Upper lobe of left lung (tissue), 6 donors: Measurements from ENCODE around the gene HSPA9. TPM values are rescaled to one million over a fixed set of nuclear protein-coding genes. Genes with fewer than 3 reads are reported as not detected.

ENCODE experiments used
- ATAC-seq, 2 donors: fragments of 200-7000 bp; cut with Tn5 transposase; one replicate each; pipeline ENCODE4 v1.9.1; 2022; ENCODE audit warnings: mild to moderate bottlenecking in 2 of 2, moderate library complexity in 2 of 2; ENCODE audit not compliant: low FRiP score in 2 of 2
- DNase-seq, 2 donors: peaks; one replicate each; pipeline ENCODE4 v3.0.0-alpha.2; 2019 to 2020
- H3K27ac ChIP-seq, 4 donors: fragments of 200-600 bp; sonication (generic); one replicate each; pipeline ENCODE4 v1.5.1; 2016 to 2019
- H3K27me3 ChIP-seq, 4 donors: fragments of 200-600 bp; sonication (generic); one replicate each; pipeline ENCODE4 v1.5.1; 2017 to 2019
- H3K36me3 ChIP-seq, 4 donors: fragments of 200-600 bp; sonication (generic); one replicate each; pipeline ENCODE4 v1.5.1; 2016 to 2019
- H3K4me1 ChIP-seq, 4 donors: fragments of 200-600 bp; sonication (generic); one replicate each; pipeline ENCODE4 v1.5.1; 2018 to 2019
- H3K4me3 ChIP-seq, 4 donors: fragments of 200-600 bp; sonication (generic); one replicate each; pipeline ENCODE4 v1.5.1; 2017 to 2019; ENCODE audit warnings: mild to moderate bottlenecking in 2 of 4, moderate library complexity in 1 of 4
- H3K9me3 ChIP-seq, 4 donors: fragments of 200-600 bp; sonication (generic); one replicate each; pipeline ENCODE4 v1.5.1; 2018 to 2019
- CTCF ChIP-seq, 6 experiments: fragments of 450-650 bp in 4 of 6; fragments of 200-600 bp in 2 of 6; sonication (generic) in 2 of 6; IDR thresholded peaks; one replicate each; pipeline ENCODE4 v1.5.1; 2016 to 2019; ENCODE audit warnings: antibody characterized with exemption in 6 of 6
- EP300 ChIP-seq, 4 donors: sonication (generic); formaldehyde crosslinking; IDR thresholded peaks; one replicate each; pipeline ENCODE4 v1.5.1; 2017; ENCODE audit warnings: antibody characterized with exemption in 4 of 4, control low read depth in 2 of 4
- POLR2A ChIP-seq, 4 donors: fragments of 450-650 bp; IDR thresholded peaks; one replicate each; pipeline ENCODE4 v1.5.1; 2016 to 2017; ENCODE audit warnings: antibody characterized with exemption in 4 of 4, mild to moderate bottlenecking in 2 of 4
- POLR2AphosphoS5 ChIP-seq, 2 donors: sonication (generic); formaldehyde crosslinking; IDR thresholded peaks; one replicate each; pipeline ENCODE4 v1.5.1; 2017; ENCODE audit warnings: antibody characterized with exemption in 2 of 2
- WGBS, 2 donors: methylation state at CpG; one replicate each; pipeline ENCODE4 v1.1.5; 2017 to 2018; 5-methylcytosine and 5-hydroxymethylcytosine counted together
- total RNA-seq, 6 donors: library from RNA; depleted of rRNA in 4 of 6; stranded (reverse); fragments of >200 nt in 4 of 6; gene quantifications; one replicate each; pipeline versions ENCODE4 v1.1.0 to v1.2.1, GENCODE V29; 2016 to 2021
- donor health status: DM: no; HTN: no; CAD: no; lungs with moderate emphysema.
- donor health status: DM: no; HTN: yes; CAD: no; lungs with severe emphysema.

HSPA9 gene
- total RNA-seq, 6 donors from 2014 or later: 66.5 to 195 (median 139) TPM

GRCh38 chr5:138564242-138564641 is 11.0 kb downstream of the HSPA9 start:
- DNase-seq (no peak), ATAC-seq (no peak)
- H3K4me1 ChIP-seq: no peaks in the 10 kb centered on the region
- no peak overlapping the region for H3K27ac ChIP-seq
- no peak overlapping the region for H3K4me3 ChIP-seq
- no peak for TF ChIP-seq POLR2AphosphoS5 (IDR thresholded peaks at IDR 0.05)
- no peak for TF ChIP-seq CTCF (IDR thresholded peaks at IDR 0.05)
- TF ChIP-seq EP300 (IDR thresholded peaks at IDR 0.05): no peak
- TF ChIP-seq POLR2A (IDR thresholded peaks at IDR 0.05): no peak
- 87 to 89% methylated on average over 5 to 9 of the region's 9 CpGs for WGBS, 2 donors
- H3K36me3 ChIP-seq: peaks cover 57 to 95% (median 86%) of the 10 kb centered on the region in 4 donors
- H3K9me3 ChIP-seq: no peaks in the 10 kb centered on the region
- H3K27me3 ChIP-seq: no peaks in the 10 kb centered on the region

- Histone ChIP-seq H3K9me3 (no peaks in the 10 kb centered on the region), H3K27me3 (no peaks in the 10 kb centered on the region), H3K36me3 (peaks cover 62 to 95% (median 85%) of the 10 kb centered on the region in 4 donors), H3K4me1 (no peaks in the 10 kb centered on the region), H3K27ac (no peak overlapping the region), H3K4me3 (no peak overlapping the region)
- DNase-seq (no peak), ATAC-seq (no peak)
- TF ChIP-seq EP300 (IDR thresholded peaks at IDR 0.05) (no peak), CTCF (IDR thresholded peaks at IDR 0.05) (no peak), POLR2A (IDR thresholded peaks at IDR 0.05) (no peak), POLR2AphosphoS5 (IDR thresholded peaks at IDR 0.05) (no peak)
- 92% methylated on average over 3 of the region's 3 CpGs for WGBS, 2 donors
Measured at GRCh38 chr5:138563340-138564118, 11.7 kb downstream of the HSPA9 start.

- Histone ChIP-seq H3K4me3 (no peak overlapping the region), H3K4me1 (no peaks in the 10 kb centered on the region), H3K9me3 (no peaks in the 10 kb centered on the region), H3K27me3 (no peaks in the 10 kb centered on the region), H3K36me3 (peaks cover 60 to 97% (median 85%) of the 10 kb centered on the region in 4 donors), H3K27ac (no peak overlapping the region)
- WGBS, 2 donors: 92 to 94% methylated on average over 6 of the region's 6 CpGs
- TF ChIP-seq POLR2AphosphoS5 (IDR thresholded peaks at IDR 0.05): no peak
- TF ChIP-seq CTCF (IDR thresholded peaks at IDR 0.05): no peak
- no peak for TF ChIP-seq POLR2A (IDR thresholded peaks at IDR 0.05)
- no peak for TF ChIP-seq EP300 (IDR thresholded peaks at IDR 0.05)
- DNase-seq (no peak), ATAC-seq (no peak)
Measured at GRCh38 chr5:138560971-138561370, 14.2 kb downstream of the HSPA9 start.

GRCh38 chr5:138559937-138560336 is 15.3 kb downstream of the HSPA9 start:
- Histone ChIP-seq H3K36me3 (peaks cover 58 to 97% (median 85%) of the 10 kb centered on the region in 4 donors), H3K27ac (no peak overlapping the region), H3K9me3 (no peaks in the 10 kb centered on the region), H3K4me1 (no peaks in the 10 kb centered on the region), H3K4me3 (no peak overlapping the region), H3K27me3 (no peaks in the 10 kb centered on the region)
- 90% methylated on average over 7 of the region's 7 CpGs for WGBS, 2 donors
- no peak for TF ChIP-seq POLR2A (IDR thresholded peaks at IDR 0.05)
- TF ChIP-seq EP300 (IDR thresholded peaks at IDR 0.05): no peak
- no peak for TF ChIP-seq CTCF (IDR thresholded peaks at IDR 0.05)
- TF ChIP-seq POLR2AphosphoS5 (IDR thresholded peaks at IDR 0.05): no peak
- DNase-seq: no peak
- no peak for ATAC-seq

- ATAC-seq: no peak
- Histone ChIP-seq H3K27ac (no peak overlapping the region), H3K27me3 (no peaks in the 10 kb centered on the region), H3K4me1 (no peaks in the 10 kb centered on the region), H3K36me3 (peaks cover 55 to 93% (median 74%) of the 10 kb centered on the region in 4 donors), H3K9me3 (no peaks in the 10 kb centered on the region), H3K4me3 (no peak overlapping the region)
- no peak for TF ChIP-seq EP300 (IDR thresholded peaks at IDR 0.05)
- no peak for TF ChIP-seq CTCF (IDR thresholded peaks at IDR 0.05)
- no peak for TF ChIP-seq POLR2AphosphoS5 (IDR thresholded peaks at IDR 0.05)
- TF ChIP-seq POLR2A (IDR thresholded peaks at IDR 0.05): no peak
- no peak for DNase-seq
- WGBS, 2 donors: 87 to 88% methylated on average over 2 of the region's 2 CpGs
Measured at GRCh38 chr5:138557677-138558076, 17.5 kb downstream of the HSPA9 start.
